GM12878 (cell line): ENCODE results near the gene ZNF804B. TPM values are rescaled to one million over a fixed set of nuclear protein-coding genes. Genes with fewer than 3 reads are reported as not detected.

Experiments
- ATAC-seq: fragments of 200-7000 bp; cut with Tn5 transposase; 3 replicates; pipeline ENCODE4 v1.9.1; 2020; ENCODE audit warnings: mild to moderate bottlenecking, moderate library complexity
- BruUV-seq: library from RNA; stranded (reverse); fragments of 400-500 nt; replicated peaks from 2 replicates; lab custom pipeline; 2021; lab: Mats Ljungman, UMichigan
- CTCF ChIA-PET: fragments of 300-600 bp; sonication (Branson Sonifier 250); formaldehyde crosslinking; extraction: SDS; loops from one replicate; lab custom pipeline; 2021; ENCODE audit warnings: inconsistent platforms; lab: Yijun Ruan, JAX
- POLR2A ChIA-PET: fragments of 350-600 bp; formaldehyde crosslinking; extraction: SDS; loops from one replicate; lab custom pipeline; 2021; ENCODE audit warnings: inconsistent platforms; lab: Charles Lee
- RAD21 ChIA-PET: fragments of 300-600 bp; sonication (Branson Sonifier 250); formaldehyde crosslinking; loops from one replicate; lab custom pipeline; 2023; ENCODE audit warnings: antibody characterized with exemption; ENCODE audit not compliant: unreplicated experiment; lab: Charles Lee
- SMC1A ChIA-PET: fragments of 300-600 bp; sonication (Branson Sonifier 250); formaldehyde crosslinking; loops from one replicate; lab custom pipeline; 2023; ENCODE audit not compliant: unreplicated experiment, uncharacterized antibody; lab: Charles Lee
- DNase-seq: peaks from one replicate; pipeline ENCODE4 v3.0.0-alpha.2; 2011; ENCODE audit warnings: low read depth, low spot score
- FAIRE-seq: peaks from 3 replicates; lab custom pipeline; 2011; peaks lifted over from hg19 to GRCh38; lab: Jason Lieb, UNC
- H2AFZ ChIP-seq: 2 replicates; pipeline ENCODE4 v1.6.0; 2011; ENCODE audit warnings: low read depth, low read length, control low read depth; ENCODE audit not compliant: control insufficient read depth
- H3K27ac ChIP-seq: 2 replicates; pipeline ENCODE4 v1.5.1; 2011; ENCODE audit warnings: control low read depth; ENCODE audit not compliant: control insufficient read depth, insufficient read depth
- H3K27me3 ChIP-seq, 2 experiments: replicated peaks in 1 of 2; 2 replicates each; pipeline versions ENCODE4 v1.6.0 to v1.6.1; 2011; ENCODE audit warnings: low read length in 1 of 2; ENCODE audit not compliant: control insufficient read depth in 2 of 2, insufficient read depth in 2 of 2
- H3K36me3 ChIP-seq, 2 experiments: 2 replicates each; pipeline ENCODE4 v1.5.1; 2011; ENCODE audit warnings: low read length in 1 of 2; ENCODE audit not compliant: control insufficient read depth in 2 of 2, insufficient read depth in 2 of 2
- H3K4me1 ChIP-seq: 2 replicates; pipeline ENCODE4 v1.6.1; 2011; ENCODE audit warnings: mild to moderate bottlenecking, low read length, moderate library complexity, mixed read lengths; ENCODE audit not compliant: control insufficient read depth, insufficient read depth
- H3K4me2 ChIP-seq: 2 replicates; pipeline ENCODE4 v1.6.0; 2011; ENCODE audit warnings: control low read depth; ENCODE audit not compliant: control insufficient read depth, insufficient read depth
- H3K4me3 ChIP-seq: fragments of 200-600 bp; sonication (generic); 2 replicates; pipeline ENCODE4 v1.5.1; 2016
- H3K79me2 ChIP-seq: 2 replicates; pipeline ENCODE4 v1.6.0; 2011; ENCODE audit warnings: low read length; ENCODE audit not compliant: control insufficient read depth, insufficient read depth
- H3K9ac ChIP-seq: 2 replicates; pipeline ENCODE4 v1.8.0; 2011; ENCODE audit warnings: low read length, control low read depth, mixed read lengths; ENCODE audit not compliant: control insufficient read depth, insufficient read depth
- H3K9me3 ChIP-seq: replicated peaks from 3 replicates; pipeline ENCODE4 v1.5.1; 2011; ENCODE audit warnings: mild to moderate bottlenecking, low read length; ENCODE audit not compliant: control insufficient read depth, insufficient read depth
- H4K20me1 ChIP-seq: 2 replicates; pipeline ENCODE4 v1.6.0; 2011; ENCODE audit not compliant: control insufficient read depth, insufficient read depth
- EP300 ChIP-seq, 2 experiments: fragments of 150-350 bp in 1 of 2; IDR thresholded peaks; 2 replicates each; pipeline ENCODE4 v1.6.1; 2011 to 2012; ENCODE audit warnings: low read depth in 2 of 2, low read length in 2 of 2, borderline replicate concordance in 1 of 2, improper control_type of control experiment in 1 of 2, inconsistent platforms in 1 of 2; ENCODE audit not compliant: control insufficient read depth in 1 of 2
- ESRRA ChIP-seq: IDR thresholded peaks from 2 replicates; pipeline ENCODE4 v1.6.1; 2012; ENCODE audit warnings: mild to moderate bottlenecking, low read length, improper control_type of control experiment
- EZH2 ChIP-seq: IDR thresholded peaks from 2 replicates; pipeline ENCODE4 v1.6.1; 2012; ENCODE audit warnings: low read depth, mild to moderate bottlenecking, control low read depth, inconsistent platforms, low read length, borderline replicate concordance; ENCODE audit not compliant: control insufficient read depth
- GABPA ChIP-seq: IDR thresholded peaks from 2 replicates; pipeline ENCODE4 v1.6.1; 2014; ENCODE audit warnings: antibody characterized with exemption, low read depth, mild to moderate bottlenecking, inconsistent platforms
- HDGF ChIP-seq: fragments of 450-650 bp; IDR thresholded peaks from 2 replicates; pipeline ENCODE4 v1.6.1; 2016; ENCODE audit warnings: antibody characterized with exemption
- MTA2 ChIP-seq: fragments of 450-650 bp; IDR thresholded peaks from 2 replicates; pipeline ENCODE4 v1.6.1; 2016; ENCODE audit warnings: low read depth, mild to moderate bottlenecking, moderate library complexity
- MXI1 ChIP-seq: fragments of 150-350 bp; IDR thresholded peaks from 2 replicates; pipeline ENCODE4 v1.6.1; 2011; ENCODE audit warnings: low read depth, mild to moderate bottlenecking, inconsistent platforms, low read length, improper control_type of control experiment
- NFIC ChIP-seq: IDR thresholded peaks from 2 replicates; pipeline ENCODE4 v1.6.1; 2012; ENCODE audit warnings: low read depth, mild to moderate bottlenecking, inconsistent platforms, low read length, moderate library complexity
- POU2F2 ChIP-seq: IDR thresholded peaks from 3 replicates; pipeline ENCODE4 v1.6.1; 2011; ENCODE audit warnings: low read depth, mild to moderate bottlenecking, low read length, borderline replicate concordance
- RELA ChIP-seq: fragments of 450-650 bp; IDR thresholded peaks from 2 replicates; pipeline ENCODE4 v1.8.0; 2014; ENCODE audit warnings: borderline replicate concordance; ENCODE audit not compliant: partially characterized antibody
- SMC3 ChIP-seq: IDR thresholded peaks from 2 replicates; pipeline ENCODE4 v1.6.1; 2011; ENCODE audit warnings: low read length, improper control_type of control experiment, borderline replicate concordance
- SUZ12 ChIP-seq: fragments of 200-600 bp; sonication (generic); IDR thresholded peaks from one replicate; pipeline ENCODE4 v1.6.1; 2018; ENCODE audit warnings: antibody characterized with exemption, mild to moderate bottlenecking; ENCODE audit not compliant: unreplicated experiment
- TAF1 ChIP-seq: IDR thresholded peaks from 2 replicates; pipeline ENCODE4 v1.6.1; 2011; ENCODE audit warnings: mild to moderate bottlenecking, low read depth, low read length, borderline replicate concordance
- TCF7 ChIP-seq: IDR thresholded peaks from 2 replicates; pipeline ENCODE4 v1.6.1; 2014; ENCODE audit warnings: antibody characterized with exemption, borderline replicate concordance
- ZNF207 ChIP-seq: fragments of 450-650 bp; IDR thresholded peaks from 2 replicates; pipeline ENCODE4 v1.6.1; 2014; ENCODE audit warnings: antibody characterized with exemption, mild to moderate bottlenecking, borderline replicate concordance
- ZNF622 ChIP-seq: fragments of 450-650 bp; IDR thresholded peaks from 2 replicates; pipeline ENCODE4 v1.6.1; 2017; ENCODE audit warnings: mild to moderate bottlenecking, inconsistent platforms
- WGBS: methylation state at CpG from one replicate; pipeline ENCODE4 v1.1.6; 2016; ENCODE audit warnings: low lambda C conversion rate; ENCODE audit not compliant: insufficient replicate concordance, insufficient coverage; ENCODE audit errors: missing lambda C conversion rate; 5-methylcytosine and 5-hydroxymethylcytosine counted together
- in situ Hi-C: fragments of 300-500 bp; cut with MboI; formaldehyde crosslinking; loops from 9 replicates; pipeline ENCODE4 v1.14.3; 2018; ENCODE audit warnings: mixed read lengths
- intact Hi-C: fragments of 100-400 bp; cut with micrococcal nuclease; formaldehyde crosslinking; loops from one replicate; pipeline ENCODE4 v1.14.2; 2022; ENCODE audit not compliant: unreplicated experiment
- polyA plus RNA-seq, 11 experiments: library from polyadenylated mRNA; depleted of rRNA in 4 of 11; unstranded in 6 of 11; stranded (reverse) in 5 of 11; fragments of >200 nt; fragmentation: Nextera tagmentation in 4 of 11; fragmentation: Illumina TruSeq in 1 of 11; extraction: Ambion mirVana in 4 of 11; extraction: Trizol in 1 of 11; gene quantifications; 1 replicate in 1 of 11; 2 replicates in 10 of 11; pipeline versions ENCODE4 v1.2.1 to v1.2.3, GENCODE V29; 2011 to 2016; ENCODE audit warnings: inconsistent platforms in 2 of 11, missing spikeins in 2 of 11, low read depth in 1 of 11
- total RNA-seq, 4 experiments: library from RNA; depleted of rRNA in 3 of 4; stranded (reverse); fragments of >200 nt in 3 of 4; fragmentation: Illumina TruSeq in 1 of 4; extraction: Trizol in 1 of 4; gene quantifications; 2 replicates each; pipeline versions ENCODE4 v1.2.1 to v1.2.3, GENCODE V29; 2013 to 2021
- TF ChIP-seq, protein P1 (sequence below): fragments of 450-650 bp; IDR thresholded peaks from 2 replicates; pipeline ENCODE4 v1.6.1; 2017; ENCODE audit warnings: antibody characterized with exemption, mild to moderate bottlenecking, moderate library complexity

The ZNF804B gene
- total and polyA plus RNA-seq, 10 of the 15 experiments (the other 5 are each of a cell fraction or from before 2014, with no cell fraction given), result not detected

DNA sequence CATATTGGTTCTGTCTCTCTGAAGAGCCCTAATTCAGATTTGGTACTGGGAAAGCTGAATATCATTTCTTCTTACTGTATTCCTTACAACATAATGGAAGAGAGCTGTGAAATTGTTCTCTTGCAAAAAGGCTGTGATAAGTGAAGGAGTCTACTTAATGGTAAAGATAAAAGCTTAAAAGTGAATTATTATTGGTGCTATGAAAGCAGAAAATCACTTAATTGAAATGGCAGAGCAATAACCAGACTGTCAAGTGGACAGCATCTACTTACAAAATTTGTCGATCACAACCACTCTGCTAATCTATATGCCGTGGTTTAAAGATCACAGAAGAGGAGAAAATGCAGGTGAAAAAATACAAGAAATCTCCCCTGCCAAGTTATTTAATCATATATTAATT, 300.7 kb downstream of the ZNF804B start:
- TF ChIP-seq SMC3 (no peak), HDGF (no peak), GABPA (no peak), POU2F2 (no peak), SUZ12 (no peak), RELA (no peak), ESRRA (no peak)
- TF ChIP-seq, all 136 proteins: peak for 0
- WGBS, result 24% methylated on average over 2 of the region's 2 CpGs
- H4K20me1 ChIP-seq, result no peaks in the 10 kb centered on the region
- no peak overlapping the region for H2AFZ ChIP-seq
- no peak overlapping the region for H3K4me2 ChIP-seq
- ChIA-PET POLR2A (no interaction called here), CTCF (no interaction called here), SMC1A (interaction anchor here (0.5 kb wide), 1 partner anchor 473 kb away, joined by 3 read pairs; no protein-coding TSS in a partner anchor), RAD21 (no interaction called here)
- H3K27me3 ChIP-seq, result no peaks in the 10 kb centered on the region
- intact Hi-C loops, result no loop called here
- H3K27ac ChIP-seq, result no peak overlapping the region
- no peak overlapping the region for H3K9ac ChIP-seq
- no peak overlapping the region for H3K4me3 ChIP-seq
- FAIRE-seq (no peak), DNase-seq (no peak), ATAC-seq (no peak)
- H3K36me3 ChIP-seq, result no peaks in the 10 kb centered on the region
- no TSS peak for BruUV-seq
- in situ Hi-C loops, result no loop called here
- no peaks in the 10 kb centered on the region for H3K4me1 ChIP-seq
- H3K9me3 ChIP-seq, result no peaks in the 10 kb centered on the region
- no peaks in the 10 kb centered on the region for H3K79me2 ChIP-seq

DNA sequence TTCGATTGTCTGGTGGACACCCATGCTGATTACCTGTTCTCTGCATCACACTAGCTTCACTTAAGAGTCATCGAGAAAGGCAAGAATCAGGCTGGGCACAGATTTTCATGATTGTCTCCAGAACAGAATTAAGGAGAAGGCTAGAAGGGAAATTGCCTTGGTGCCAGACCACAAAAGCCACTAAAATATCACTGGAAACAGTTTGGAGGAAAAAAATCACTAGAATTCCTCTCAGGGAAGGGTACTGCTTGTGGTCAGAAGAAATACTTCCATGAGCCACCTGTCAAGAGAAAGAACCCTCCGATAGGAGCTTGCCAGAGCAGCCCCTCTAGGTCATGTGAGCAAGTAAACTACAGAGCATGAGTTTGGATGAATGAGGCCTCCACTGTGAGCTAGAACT, 305.3 kb downstream of the ZNF804B start:
- H3K4me2 ChIP-seq, result no peak overlapping the region
- H3K27me3 ChIP-seq, result no peaks in the 10 kb centered on the region
- in situ Hi-C loops, result no loop called here
- intact Hi-C loops, result no loop called here
- no peak overlapping the region for H3K9ac ChIP-seq
- SMC1A ChIA-PET, result interaction anchor here (1.1 to 1.5 kb wide), 3 partner anchors 33 to 75 kb away, joined by 3 to 4 read pairs (median 3); no protein-coding TSS in a partner anchor
- H3K36me3 ChIP-seq, result no peaks in the 10 kb centered on the region
- RAD21 ChIA-PET, result no interaction called here
- no peaks in the 10 kb centered on the region for H3K79me2 ChIP-seq
- POLR2A ChIA-PET, result no interaction called here
- H3K4me1 ChIP-seq, result no peaks in the 10 kb centered on the region
- ATAC-seq, result no peak
- H3K27ac ChIP-seq, result no peak overlapping the region
- H3K9me3 ChIP-seq, result no peaks in the 10 kb centered on the region
- no peak for FAIRE-seq
- H4K20me1 ChIP-seq, result no peaks in the 10 kb centered on the region
- no peak overlapping the region for H3K4me3 ChIP-seq
- H2AFZ ChIP-seq, result no peak overlapping the region
- no TSS peak for BruUV-seq
- CTCF ChIA-PET, result interaction anchor here (0.7 to 1.5 kb wide), 3 partner anchors 9 to 106 kb away, joined by 3 to 4 read pairs (median 3); no protein-coding TSS in a partner anchor
- no peak for DNase-seq
- WGBS, result 0% methylated on average over 3 of the region's 3 CpGs
- TF ChIP-seq ZNF622, result no peak
- TF ChIP-seq, protein P1, sequence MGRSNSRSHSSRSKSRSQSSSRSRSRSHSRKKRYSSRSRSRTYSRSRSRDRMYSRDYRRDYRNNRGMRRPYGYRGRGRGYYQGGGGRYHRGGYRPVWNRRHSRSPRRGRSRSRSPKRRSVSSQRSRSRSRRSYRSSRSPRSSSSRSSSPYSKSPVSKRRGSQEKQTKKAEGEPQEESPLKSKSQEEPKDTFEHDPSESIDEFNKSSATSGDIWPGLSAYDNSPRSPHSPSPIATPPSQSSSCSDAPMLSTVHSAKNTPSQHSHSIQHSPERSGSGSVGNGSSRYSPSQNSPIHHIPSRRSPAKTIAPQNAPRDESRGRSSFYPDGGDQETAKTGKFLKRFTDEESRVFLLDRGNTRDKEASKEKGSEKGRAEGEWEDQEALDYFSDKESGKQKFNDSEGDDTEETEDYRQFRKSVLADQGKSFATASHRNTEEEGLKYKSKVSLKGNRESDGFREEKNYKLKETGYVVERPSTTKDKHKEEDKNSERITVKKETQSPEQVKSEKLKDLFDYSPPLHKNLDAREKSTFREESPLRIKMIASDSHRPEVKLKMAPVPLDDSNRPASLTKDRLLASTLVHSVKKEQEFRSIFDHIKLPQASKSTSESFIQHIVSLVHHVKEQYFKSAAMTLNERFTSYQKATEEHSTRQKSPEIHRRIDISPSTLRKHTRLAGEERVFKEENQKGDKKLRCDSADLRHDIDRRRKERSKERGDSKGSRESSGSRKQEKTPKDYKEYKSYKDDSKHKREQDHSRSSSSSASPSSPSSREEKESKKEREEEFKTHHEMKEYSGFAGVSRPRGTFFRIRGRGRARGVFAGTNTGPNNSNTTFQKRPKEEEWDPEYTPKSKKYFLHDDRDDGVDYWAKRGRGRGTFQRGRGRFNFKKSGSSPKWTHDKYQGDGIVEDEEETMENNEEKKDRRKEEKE, result no peak
- TF ChIP-seq MTA2, result no peak
- no peak for TF ChIP-seq EP300 (IDR thresholded peaks at IDR 0.05; ENCODE audit: borderline replicate concordance in 1 of 2, control insufficient read depth in 1 of 2, low read depth in 2 of 2, low read length in 2 of 2)
- no peak for TF ChIP-seq EZH2
- no peak for TF ChIP-seq MXI1
- TF ChIP-seq TCF7, result no peak
- TF ChIP-seq TAF1, result no peak
- TF ChIP-seq NFIC, result no peak
- no peak for TF ChIP-seq ZNF207
